DND-41 (cell line): ENCODE data around the gene NUMA1.

Experiments
- ATAC-seq: fragments of 200-7000 bp; cut with Tn5 transposase; 3 replicates; pipeline ENCODE4 v1.9.1; 2021; ENCODE audit warnings: low read depth; ENCODE audit not compliant: insufficient read depth
- DNase-seq: peaks from one replicate; pipeline ENCODE4 v3.0.0-alpha.2; 2020
- H2AFZ ChIP-seq: 2 replicates; pipeline ENCODE4 v1.6.0; 2012; ENCODE audit warnings: low read depth, low read length
- H3K27ac ChIP-seq: 2 replicates; pipeline ENCODE4 v1.5.1; 2012; ENCODE audit warnings: low read length, inconsistent platforms
- H3K27me3 ChIP-seq: fragments of 200-600 bp; sonication (generic); 2 replicates; pipeline ENCODE4 v1.6.0; 2012; ENCODE audit warnings: low read length, mild to moderate bottlenecking, inconsistent platforms; ENCODE audit not compliant: insufficient read depth, poor library complexity
- H3K36me3 ChIP-seq: 2 replicates; pipeline ENCODE4 v1.5.1; 2012; ENCODE audit warnings: low read length, inconsistent platforms; ENCODE audit not compliant: insufficient read depth
- H3K4me1 ChIP-seq: 2 replicates; pipeline ENCODE4 v1.5.1; 2012; ENCODE audit warnings: mild to moderate bottlenecking, low read length; ENCODE audit not compliant: insufficient read depth
- H3K4me2 ChIP-seq: 2 replicates; pipeline ENCODE4 v1.6.0; 2012; ENCODE audit warnings: mild to moderate bottlenecking, moderate library complexity, low read length, inconsistent platforms; ENCODE audit not compliant: insufficient read depth
- H3K4me3 ChIP-seq, 2 experiments: fragments of 200-600 bp in 1 of 2; shearing (Covaris generic) in 1 of 2; 2 replicates each; pipeline ENCODE4 v1.5.1; 2012 to 2016; ENCODE audit warnings: inconsistent platforms in 2 of 2, low read length in 2 of 2, mild to moderate bottlenecking in 2 of 2, low read depth in 1 of 2, moderate library complexity in 1 of 2
- H3K79me2 ChIP-seq: 2 replicates; pipeline ENCODE4 v1.6.0; 2012; ENCODE audit warnings: low read length, inconsistent platforms; ENCODE audit not compliant: insufficient read depth
- H3K9ac ChIP-seq: 2 replicates; pipeline ENCODE4 v1.6.0; 2012; ENCODE audit warnings: low read depth, mild to moderate bottlenecking, inconsistent platforms, low read length, moderate library complexity
- H3K9me3 ChIP-seq: 2 replicates; pipeline ENCODE4 v1.5.1; 2012; ENCODE audit warnings: low read length, moderate library complexity, mild to moderate bottlenecking, inconsistent platforms; ENCODE audit not compliant: insufficient read depth, severe bottlenecking
- H4K20me1 ChIP-seq: 2 replicates; pipeline ENCODE4 v1.6.0; 2012; ENCODE audit warnings: low read length; ENCODE audit not compliant: insufficient read depth
- EZH2 ChIP-seq: IDR thresholded peaks from 3 replicates; pipeline ENCODE4 v1.6.1; 2012; ENCODE audit warnings: borderline replicate concordance, low read depth, mild to moderate bottlenecking, moderate library complexity, low read length, inconsistent platforms; ENCODE audit not compliant: severe bottlenecking
- TF ChIP-seq, protein P1 (sequence below): IDR thresholded peaks from 2 replicates; pipeline ENCODE4 v1.5.1; 2012; ENCODE audit warnings: borderline replicate concordance, low read length, moderate library complexity, mild to moderate bottlenecking; ENCODE audit not compliant: poor library complexity, severe bottlenecking; ENCODE audit errors: extremely low read depth

NUMA1 gene

DNA sequence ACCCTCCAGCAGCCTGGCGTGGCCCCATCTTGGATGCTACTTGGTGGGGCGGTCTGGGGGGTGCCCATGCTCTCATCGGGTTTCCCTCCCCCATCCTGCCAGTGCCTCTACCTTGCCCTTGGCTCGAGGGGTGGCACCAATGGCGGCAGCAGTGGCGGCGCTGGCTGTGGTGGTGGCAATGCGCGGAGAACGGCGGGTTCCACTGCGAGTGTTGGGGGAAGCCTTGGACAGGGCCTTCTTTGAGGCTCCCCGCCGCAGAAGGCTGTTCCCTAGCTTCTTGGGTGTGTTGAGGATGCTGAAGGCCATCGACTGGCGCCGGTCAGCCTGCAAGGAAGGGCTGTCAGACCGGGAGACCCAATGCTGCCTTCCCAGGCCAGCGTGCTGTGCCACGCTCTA, 76.6 kb downstream of the NUMA1 start:
- no peaks in the 10 kb centered on the region for H3K9me3 ChIP-seq
- ATAC-seq (no peak), DNase-seq (no peak)
- peaks cover 25% of the 10 kb centered on the region for H4K20me1 ChIP-seq
- H3K4me1 ChIP-seq = no peaks in the 10 kb centered on the region
- H3K4me2 ChIP-seq = no peak overlapping the region
- no peak overlapping the region for H3K27ac ChIP-seq
- no peaks in the 10 kb centered on the region for H3K79me2 ChIP-seq
- H3K36me3 ChIP-seq = peaks cover 85% of the 10 kb centered on the region
- no peak overlapping the region for H3K9ac ChIP-seq
- TF ChIP-seq EZH2 = no peak
- TF ChIP-seq, protein P1, sequence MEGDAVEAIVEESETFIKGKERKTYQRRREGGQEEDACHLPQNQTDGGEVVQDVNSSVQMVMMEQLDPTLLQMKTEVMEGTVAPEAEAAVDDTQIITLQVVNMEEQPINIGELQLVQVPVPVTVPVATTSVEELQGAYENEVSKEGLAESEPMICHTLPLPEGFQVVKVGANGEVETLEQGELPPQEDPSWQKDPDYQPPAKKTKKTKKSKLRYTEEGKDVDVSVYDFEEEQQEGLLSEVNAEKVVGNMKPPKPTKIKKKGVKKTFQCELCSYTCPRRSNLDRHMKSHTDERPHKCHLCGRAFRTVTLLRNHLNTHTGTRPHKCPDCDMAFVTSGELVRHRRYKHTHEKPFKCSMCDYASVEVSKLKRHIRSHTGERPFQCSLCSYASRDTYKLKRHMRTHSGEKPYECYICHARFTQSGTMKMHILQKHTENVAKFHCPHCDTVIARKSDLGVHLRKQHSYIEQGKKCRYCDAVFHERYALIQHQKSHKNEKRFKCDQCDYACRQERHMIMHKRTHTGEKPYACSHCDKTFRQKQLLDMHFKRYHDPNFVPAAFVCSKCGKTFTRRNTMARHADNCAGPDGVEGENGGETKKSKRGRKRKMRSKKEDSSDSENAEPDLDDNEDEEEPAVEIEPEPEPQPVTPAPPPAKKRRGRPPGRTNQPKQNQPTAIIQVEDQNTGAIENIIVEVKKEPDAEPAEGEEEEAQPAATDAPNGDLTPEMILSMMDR = no peak
- no peaks in the 10 kb centered on the region for H3K27me3 ChIP-seq
- no peak overlapping the region for H2AFZ ChIP-seq
- no peak overlapping the region for H3K4me3 ChIP-seq

DNA sequence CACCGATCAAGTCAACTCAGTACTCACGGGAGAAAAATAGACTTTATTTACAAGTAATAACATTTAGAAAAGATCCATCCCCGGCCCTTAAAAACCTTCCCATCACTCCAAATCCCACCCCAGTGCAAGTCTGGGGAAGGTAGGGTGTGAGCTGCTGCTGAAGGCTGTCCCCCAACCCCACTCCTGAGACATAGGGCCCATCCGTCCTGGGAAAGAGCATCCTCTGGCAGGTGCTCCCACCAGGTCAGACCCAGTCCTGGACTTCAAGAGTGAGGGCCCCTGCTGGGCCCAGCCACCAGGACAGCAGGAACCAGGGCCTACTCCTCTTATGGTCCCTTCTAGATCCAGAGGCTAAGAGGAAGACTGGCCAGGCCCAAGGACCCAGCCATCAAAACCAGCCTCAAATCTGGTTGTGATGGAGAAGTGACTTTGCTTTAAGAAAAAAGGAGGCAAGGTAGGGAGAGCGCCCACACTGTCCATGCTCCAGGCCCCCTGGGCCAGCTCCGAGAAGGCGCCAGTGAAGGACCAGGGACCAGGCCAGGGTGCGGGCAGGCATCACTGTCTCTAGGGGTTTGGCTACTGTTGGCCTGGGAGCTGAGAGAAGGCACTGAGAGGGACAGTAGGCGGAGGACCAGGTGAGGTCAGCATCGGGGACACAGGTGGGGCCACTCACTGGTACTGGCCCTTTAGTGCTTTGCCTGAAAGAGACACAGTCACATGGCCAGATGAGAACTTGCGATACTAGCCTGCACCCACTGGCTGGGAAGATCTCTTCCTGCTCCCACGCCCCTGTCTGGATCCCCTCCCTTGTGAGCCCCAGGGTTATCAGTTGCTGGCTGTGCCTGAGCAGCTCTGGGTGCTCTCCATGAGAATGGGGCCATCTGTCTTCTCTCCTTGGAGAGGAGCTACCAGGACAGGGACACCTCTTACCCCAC, 77.2 kb downstream of the NUMA1 start:
- peaks cover 23% of the 10 kb centered on the region for H4K20me1 ChIP-seq
- no peak overlapping the region for H3K4me3 ChIP-seq
- H3K4me2 ChIP-seq = no peak overlapping the region
- no peaks in the 10 kb centered on the region for H3K4me1 ChIP-seq
- no peak for ATAC-seq
- no peak overlapping the region for H2AFZ ChIP-seq
- DNase-seq = no peak
- no peak overlapping the region for H3K27ac ChIP-seq
- TF ChIP-seq EZH2 = no peak
- TF ChIP-seq, protein P1 = no peak
- H3K9ac ChIP-seq = no peak overlapping the region
- peaks cover 79% of the 10 kb centered on the region for H3K36me3 ChIP-seq
- no peaks in the 10 kb centered on the region for H3K79me2 ChIP-seq
- no peaks in the 10 kb centered on the region for H3K9me3 ChIP-seq
- H3K27me3 ChIP-seq = no peaks in the 10 kb centered on the region

DNA sequence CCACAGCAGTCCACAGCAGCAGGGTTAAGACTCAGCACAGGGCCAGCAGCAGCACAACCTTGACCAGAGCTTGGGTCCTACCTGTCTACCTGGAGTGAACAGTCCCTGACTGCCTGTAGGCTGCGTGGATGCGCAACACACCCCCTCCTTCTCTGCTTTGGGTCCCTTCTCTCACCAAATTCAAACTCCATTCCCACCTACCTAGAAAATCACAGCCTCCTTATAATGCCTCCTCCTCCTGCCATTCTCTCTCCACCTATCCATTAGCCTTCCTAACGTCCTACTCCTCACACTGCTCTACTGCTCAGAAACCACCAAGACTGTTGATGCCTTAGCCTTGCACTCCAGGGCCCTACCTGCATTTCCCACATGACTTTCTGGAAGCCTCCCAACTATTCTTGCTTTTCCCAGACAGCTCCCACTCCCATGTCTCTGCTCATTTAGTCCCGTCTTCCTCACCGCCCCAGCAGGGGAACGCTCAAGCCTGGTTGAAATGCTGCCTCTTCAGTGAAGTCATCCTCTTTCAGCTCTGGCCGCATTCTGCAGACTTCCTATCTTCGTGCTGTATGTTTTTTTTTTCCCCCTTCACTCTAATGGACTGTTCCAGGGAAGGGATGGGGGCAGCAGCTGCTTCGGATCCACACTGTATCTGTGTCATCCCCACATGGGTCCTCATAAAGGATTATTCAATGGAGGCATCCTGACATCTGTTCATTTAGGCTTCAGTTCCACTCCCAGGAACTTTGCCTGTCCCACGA, 78.3 kb downstream of the NUMA1 start:
- TF ChIP-seq EZH2 = no peak
- TF ChIP-seq, protein P1 = no peak
- no peaks in the 10 kb centered on the region for H3K4me1 ChIP-seq
- H3K36me3 ChIP-seq = peaks cover 68% of the 10 kb centered on the region
- no peak for DNase-seq
- no peak overlapping the region for H3K4me2 ChIP-seq
- peaks cover 17% of the 10 kb centered on the region for H4K20me1 ChIP-seq
- H3K27me3 ChIP-seq = no peaks in the 10 kb centered on the region
- ATAC-seq = no peak; the same call in 2 of the 3 replicates
- H2AFZ ChIP-seq = no peak overlapping the region
- H3K9ac ChIP-seq = no peak overlapping the region
- no peak overlapping the region for H3K27ac ChIP-seq
- no peaks in the 10 kb centered on the region for H3K79me2 ChIP-seq
- H3K9me3 ChIP-seq = no peaks in the 10 kb centered on the region
- H3K4me3 ChIP-seq = no peak overlapping the region
